ENCODE results near the gene AK5.

AK5 gene

GRCh38 chr1:77281491-77282186 lies at the start of gene AK5:
AK5 (plus strand) TSS chr1:77282019; CDS start chr1:77282314, 295 bp downstream.
- Mint-ChIP-seq H3K4me3 (peak within 1 kb of the TSS; percentile 82 to 89), H3K27me3 (no peaks in the 10 kb centered on the region), H3K27ac (peak within 1 kb of the TSS in 1 of 2 donors; percentile 61), H3K9me3 (no peaks in the 10 kb centered on the region), H3K4me1 (peaks cover 29% of the 10 kb centered on the region)
- ATAC-seq, result peak; percentile 81
- DNase-seq, result peak; percentile 53 to 68

DNA sequence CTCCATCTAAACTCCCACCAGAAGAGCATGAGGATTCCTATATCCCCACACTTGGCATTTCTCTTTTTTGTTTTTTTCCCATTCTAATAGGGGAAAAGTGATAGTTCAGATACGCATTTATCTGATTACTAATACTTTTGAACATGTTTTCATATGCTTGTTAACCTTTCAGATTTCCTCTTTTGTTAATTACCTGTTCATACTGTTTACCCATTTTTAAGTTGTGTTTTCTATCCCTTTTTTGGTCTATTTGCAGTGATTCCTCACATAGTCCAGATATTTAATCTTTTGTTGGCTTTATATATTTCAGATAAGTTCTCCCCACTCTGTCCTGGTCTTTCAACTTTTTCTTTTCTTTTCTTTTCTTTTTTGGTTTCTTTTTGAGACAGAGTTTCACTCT lies 49.0 kb upstream of the AK5 start:
- Mint-ChIP-seq H3K4me3 (no peak overlapping the region), H3K27ac (no peak overlapping the region), H3K9me3 (peaks cover 17 to 26% of the 10 kb centered on the region in 2 donors), H3K27me3 (no peaks in the 10 kb centered on the region), H3K4me1 (no peaks in the 10 kb centered on the region)
- ATAC-seq (no peak), DNase-seq (no peak)

GRCh38 chr1:77234096-77234495 lies 47.7 kb upstream of the AK5 start:
- no peaks in the 10 kb centered on the region for H3K27me3 Mint-ChIP-seq
- H3K4me1 Mint-ChIP-seq, result no peaks in the 10 kb centered on the region

GRCh38 chr1:77234943-77235342 lies 46.9 kb upstream of the AK5 start:
- Mint-ChIP-seq H3K27ac (no peak overlapping the region), H3K4me3 (no peak overlapping the region), H3K9me3 (peaks cover 17 to 26% of the 10 kb centered on the region in 2 donors), H3K4me1 (no peaks in the 10 kb centered on the region), H3K27me3 (no peaks in the 10 kb centered on the region)
- no peak for ATAC-seq
- DNase-seq, result no peak

More at GRCh38 chr1:77234096-77234495, 47.7 kb upstream of the AK5 start:
- Mint-ChIP-seq H3K4me3 (no peak overlapping the region), H3K9me3 (peaks cover 17 to 26% of the 10 kb centered on the region in 2 donors), H3K27ac (no peak overlapping the region)
- ATAC-seq (no peak), DNase-seq (no peak)

- DNase-seq (no peak), ATAC-seq (no peak)
- Mint-ChIP-seq H3K4me3 (no peak overlapping the region), H3K9me3 (peaks cover 15 to 25% of the 10 kb centered on the region in 2 donors), H3K27me3 (no peaks in the 10 kb centered on the region), H3K27ac (no peak overlapping the region), H3K4me1 (no peaks in the 10 kb centered on the region)
These were observed 43.4 kb upstream of the AK5 start for GRCh38 chr1:77238462-77238861.

DNA sequence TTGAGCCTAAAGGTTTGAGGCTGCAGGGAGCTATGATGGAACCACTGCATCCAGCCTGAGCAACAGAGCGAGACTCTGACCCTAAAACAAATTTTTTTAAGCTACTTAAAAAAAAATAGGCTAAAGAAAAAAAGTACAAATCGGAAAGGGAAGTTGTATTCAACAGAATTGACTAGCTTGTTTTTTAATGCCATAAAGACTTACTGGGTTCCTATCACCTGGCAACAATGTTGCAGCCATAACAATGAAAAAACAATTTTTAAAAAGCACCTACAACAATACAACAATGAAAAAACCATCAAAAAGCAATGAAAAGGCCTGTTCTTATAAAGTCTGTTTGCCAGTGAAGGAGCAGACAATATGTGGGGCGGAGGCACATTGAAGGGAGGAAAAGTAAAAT lies 42.5 kb upstream of the AK5 start:
- ATAC-seq (no peak), DNase-seq (no peak)
- no peak overlapping the region for H3K4me3 Mint-ChIP-seq
- no peak overlapping the region for H3K27ac Mint-ChIP-seq
- no peaks in the 10 kb centered on the region for H3K27me3 Mint-ChIP-seq
- H3K9me3 Mint-ChIP-seq, result peaks cover 14 to 25% of the 10 kb centered on the region in 2 donors
- no peaks in the 10 kb centered on the region for H3K4me1 Mint-ChIP-seq

GRCh38 chr1:77245830-77246229 lies 36.0 kb upstream of the AK5 start:
- no peak for ATAC-seq
- no peak overlapping the region for H3K27ac Mint-ChIP-seq
- no peak for DNase-seq
- no peak overlapping the region for H3K4me3 Mint-ChIP-seq
- H3K4me1 Mint-ChIP-seq, result no peaks in the 10 kb centered on the region
- no peaks in the 10 kb centered on the region for H3K27me3 Mint-ChIP-seq
- H3K9me3 Mint-ChIP-seq, result peaks cover 32 to 43% of the 10 kb centered on the region in 2 donors

DNA sequence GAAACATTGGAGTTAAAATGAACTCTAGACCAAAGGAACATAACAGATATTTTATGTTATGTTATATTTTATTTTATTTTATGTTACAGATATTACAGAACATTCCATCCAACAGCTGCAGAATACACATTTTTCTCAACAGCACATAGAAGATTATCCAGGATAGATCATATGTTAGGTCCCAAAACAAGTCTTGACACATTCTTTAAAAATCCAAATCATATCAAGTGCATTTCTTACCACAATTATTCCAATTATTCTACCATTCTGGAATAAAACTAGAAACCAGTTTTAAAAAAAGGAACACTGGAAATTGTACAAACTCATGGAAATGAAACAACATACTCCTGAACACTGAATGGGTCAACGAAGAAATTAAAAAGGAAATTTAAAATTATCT lies 31.7 kb upstream of the AK5 start:
- H3K27ac Mint-ChIP-seq, result peak overlapping the region in 1 of 2 donors; percentile 19
- ATAC-seq (no peak), DNase-seq (no peak)
- no peak overlapping the region for H3K4me3 Mint-ChIP-seq
- H3K4me1 Mint-ChIP-seq, result no peaks in the 10 kb centered on the region
- H3K27me3 Mint-ChIP-seq, result no peaks in the 10 kb centered on the region
- H3K9me3 Mint-ChIP-seq, result peaks cover 53 to 73% of the 10 kb centered on the region in 2 donors

- peaks cover 53 to 64% of the 10 kb centered on the region in 2 donors for H3K9me3 Mint-ChIP-seq
- no peak for ATAC-seq
- no peak overlapping the region for H3K27ac Mint-ChIP-seq
- DNase-seq, result no peak
- no peaks in the 10 kb centered on the region for H3K4me1 Mint-ChIP-seq
- H3K4me3 Mint-ChIP-seq, result no peak overlapping the region
- H3K27me3 Mint-ChIP-seq, result no peaks in the 10 kb centered on the region
These were observed 28.6 kb upstream of the AK5 start for GRCh38 chr1:77253211-77253610.

- ATAC-seq, result no peak
- Mint-ChIP-seq H3K27me3 (no peaks in the 10 kb centered on the region), H3K4me1 (no peaks in the 10 kb centered on the region), H3K27ac (no peak overlapping the region), H3K4me3 (no peak overlapping the region), H3K9me3 (peaks cover 0 to 16% of the 10 kb centered on the region in 2 donors)
- no peak for DNase-seq
These were observed 18.1 kb upstream of the AK5 start for GRCh38 chr1:77263708-77264107.

DNA sequence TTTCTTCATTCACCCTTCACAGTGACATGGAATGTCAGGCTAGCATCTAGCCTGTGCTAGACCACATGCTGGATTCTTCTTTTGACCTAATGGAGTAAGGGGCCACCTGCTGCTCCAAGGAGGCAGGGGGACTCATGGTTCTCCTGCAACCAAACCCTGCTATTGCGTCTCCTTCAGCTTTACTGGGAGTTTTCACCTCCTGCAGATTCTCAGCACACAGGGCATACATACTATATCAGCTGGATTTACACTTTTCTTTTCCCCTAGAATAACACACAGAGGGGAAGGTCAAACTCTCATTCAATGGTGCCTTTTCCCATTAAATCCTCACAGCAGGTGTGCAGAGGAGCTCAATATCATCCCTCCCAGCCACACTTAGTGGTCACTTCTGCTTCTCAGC lies 16.6 kb upstream of the AK5 start:
- Mint-ChIP-seq H3K27me3 (no peaks in the 10 kb centered on the region), H3K9me3 (peaks cover 0 to 10% of the 10 kb centered on the region in 2 donors), H3K4me3 (no peak overlapping the region), H3K4me1 (no peaks in the 10 kb centered on the region), H3K27ac (no peak overlapping the region)
- ATAC-seq (no peak), DNase-seq (no peak)

GRCh38 chr1:77267035-77267434 lies 14.8 kb upstream of the AK5 start:
- no peak overlapping the region for H3K27ac Mint-ChIP-seq
- H3K4me1 Mint-ChIP-seq, result peaks cover 5% of the 10 kb centered on the region
- peaks cover 0 to 10% of the 10 kb centered on the region in 2 donors for H3K9me3 Mint-ChIP-seq
- DNase-seq (no peak), ATAC-seq (peak; percentile 46)
- H3K27me3 Mint-ChIP-seq, result no peaks in the 10 kb centered on the region
- H3K4me3 Mint-ChIP-seq, result no peak overlapping the region

GRCh38 chr1:77271852-77272580 lies 9.8 kb upstream of the AK5 start:
- no peak overlapping the region for H3K4me3 Mint-ChIP-seq
- no peaks in the 10 kb centered on the region for H3K27me3 Mint-ChIP-seq
- ATAC-seq (no peak), DNase-seq (no peak)
- H3K9me3 Mint-ChIP-seq, result no peaks in the 10 kb centered on the region
- H3K4me1 Mint-ChIP-seq, result peaks cover 6% of the 10 kb centered on the region
- H3K27ac Mint-ChIP-seq, result no peak overlapping the region

GRCh38 chr1:77273891-77274290 lies 7.9 kb upstream of the AK5 start:
- no peak for DNase-seq
- Mint-ChIP-seq H3K27me3 (no peaks in the 10 kb centered on the region), H3K9me3 (no peaks in the 10 kb centered on the region), H3K27ac (no peak overlapping the region), H3K4me3 (no peak overlapping the region), H3K4me1 (peaks cover 6% of the 10 kb centered on the region)
- ATAC-seq, result no peak

DNA sequence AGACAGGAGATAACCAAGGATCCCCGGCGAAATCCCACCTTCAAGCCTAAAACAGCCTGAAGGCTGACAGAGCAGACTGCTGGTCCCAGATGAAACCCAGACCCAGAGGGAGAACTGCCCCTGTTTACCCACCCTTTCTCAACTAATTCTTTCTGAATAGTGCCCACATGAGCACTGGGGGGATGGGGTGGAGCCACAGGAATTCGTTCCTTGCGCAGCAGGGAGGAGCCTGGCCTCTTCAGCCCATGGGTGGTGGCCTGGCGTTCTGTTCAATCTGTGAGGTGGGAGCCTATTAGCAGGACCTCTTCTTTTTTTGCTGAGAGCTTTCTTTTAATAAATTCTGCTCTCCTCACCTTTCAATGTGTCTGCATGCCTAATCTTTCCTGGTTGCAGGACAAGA lies 6.6 kb upstream of the AK5 start:
- DNase-seq (no peak), ATAC-seq (no peak)
- Mint-ChIP-seq H3K27me3 (no peaks in the 10 kb centered on the region), H3K9me3 (no peaks in the 10 kb centered on the region), H3K27ac (no peak overlapping the region), H3K4me3 (no peak overlapping the region), H3K4me1 (peaks cover 12% of the 10 kb centered on the region)

DNA sequence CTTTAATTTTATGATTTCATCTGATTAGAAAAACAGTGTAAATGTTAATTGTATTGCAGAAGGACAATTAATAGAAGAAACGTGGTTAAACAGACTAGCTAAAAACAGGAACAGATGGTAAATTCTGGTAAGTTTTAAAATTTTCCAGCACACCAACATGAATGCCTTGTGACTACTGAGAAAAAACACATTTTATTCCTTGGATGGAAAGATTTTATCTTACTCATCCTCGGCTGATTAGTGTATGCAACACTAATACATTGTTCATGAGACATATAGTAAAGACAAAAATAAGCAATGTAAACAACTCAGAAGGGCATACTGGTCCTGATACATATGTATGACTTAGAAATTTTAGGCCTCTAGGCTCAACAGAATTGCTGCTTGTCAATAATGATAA lies 4.9 kb upstream of the AK5 start:
- DNase-seq (no peak), ATAC-seq (no peak)
- Mint-ChIP-seq H3K27me3 (no peaks in the 10 kb centered on the region), H3K4me3 (no peak overlapping the region), H3K9me3 (no peaks in the 10 kb centered on the region), H3K27ac (no peak overlapping the region), H3K4me1 (peaks cover 20% of the 10 kb centered on the region)
